Measurements from ENCODE around the gene FBXO17. TPM values are rescaled to one million over a fixed set of nuclear protein-coding genes. Genes with fewer than 3 reads are reported as not detected.
"Not testable (repeated sequence)": the region's sequence is repeated elsewhere in the genome, so short reads cannot be mapped to it uniquely, and the experiment has no call there.

Gene FBXO17
- total and polyA plus RNA-seq, 4 donors = 7.7 to 20.8 (median 15.6) TPM

DNA sequence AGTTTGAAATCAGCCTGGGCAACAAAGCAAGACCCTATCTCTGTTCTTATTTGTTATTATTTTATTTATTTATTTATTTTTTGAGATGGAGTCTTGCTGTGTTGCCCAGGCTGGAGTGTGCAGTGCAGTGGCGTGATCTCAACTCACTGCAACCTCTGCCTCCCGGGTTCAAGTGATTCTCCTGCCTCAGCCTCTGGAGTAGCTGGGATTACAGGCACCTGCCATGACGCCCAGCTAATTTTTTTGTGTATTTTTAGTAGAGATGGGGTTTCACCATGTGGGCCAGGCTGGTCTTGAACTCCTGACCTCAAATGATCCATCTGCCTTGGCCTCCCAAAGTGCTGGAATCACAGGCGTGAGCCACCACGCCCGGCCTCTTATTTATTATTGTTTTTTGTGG lies 12.2 kb upstream of the FBXO17 start:
- WGBS (ENCODE audit: insufficient coverage) = 89% methylated on average over 6 of the region's 6 CpGs
- H3K4me3 ChIP-seq (ENCODE audit: low read depth, low read length); H3K27me3 ChIP-seq (ENCODE audit: control insufficient read depth, insufficient read depth, low read length); H3K27ac ChIP-seq (ENCODE audit: low read depth, low read length); H3K4me1 ChIP-seq (ENCODE audit: control insufficient read depth, insufficient read depth, low read length); H3K9me3 ChIP-seq (ENCODE audit: control insufficient read depth, insufficient read depth, low read length); H3K36me3 ChIP-seq (ENCODE audit: control insufficient read depth, insufficient read depth, low read length); DNase-seq (ENCODE audit: low read depth in 4 of 6, low spot score in 6 of 6): not testable (repeated sequence)

DNA sequence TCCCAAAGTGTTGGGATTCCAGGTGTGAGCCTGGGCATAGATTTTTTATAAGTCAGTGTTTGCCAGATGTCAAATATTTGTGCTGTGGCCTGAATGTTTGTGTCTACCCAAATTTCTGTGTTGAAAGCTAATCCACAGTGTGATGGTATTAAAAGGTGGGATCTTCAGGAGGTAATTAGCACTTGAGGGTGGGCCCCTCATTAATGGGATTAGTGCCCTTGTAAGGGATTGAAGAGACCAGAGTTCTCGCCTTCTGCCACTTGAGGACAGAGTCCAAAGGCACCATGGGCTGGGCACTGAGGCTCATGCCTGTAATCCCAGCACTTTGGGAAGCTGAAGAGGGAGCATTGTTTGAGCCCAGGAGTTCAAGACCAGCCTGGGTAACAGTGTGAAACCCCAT lies 9.7 kb upstream of the FBXO17 start:
- Histone ChIP-seq H3K4me1 (ENCODE audit: control insufficient read depth, insufficient read depth, low read length) (peaks cover 6% of the 10 kb centered on the region), H3K27ac (ENCODE audit: low read depth, low read length) (no peak overlapping the region), H3K4me3 (ENCODE audit: low read depth, low read length) (no peak overlapping the region), H3K9me3 (ENCODE audit: control insufficient read depth, insufficient read depth, low read length) (no peaks in the 10 kb centered on the region), H3K27me3 (ENCODE audit: control insufficient read depth, insufficient read depth, low read length) (no peaks in the 10 kb centered on the region), H3K36me3 (ENCODE audit: control insufficient read depth, insufficient read depth, low read length) (no peaks in the 10 kb centered on the region)
- DNase-seq (ENCODE audit: low read depth in 4 of 6, low spot score in 6 of 6) = no peak
- WGBS (ENCODE audit: insufficient coverage) = 89% methylated on average over 1 of the region's 1 CpG

DNA sequence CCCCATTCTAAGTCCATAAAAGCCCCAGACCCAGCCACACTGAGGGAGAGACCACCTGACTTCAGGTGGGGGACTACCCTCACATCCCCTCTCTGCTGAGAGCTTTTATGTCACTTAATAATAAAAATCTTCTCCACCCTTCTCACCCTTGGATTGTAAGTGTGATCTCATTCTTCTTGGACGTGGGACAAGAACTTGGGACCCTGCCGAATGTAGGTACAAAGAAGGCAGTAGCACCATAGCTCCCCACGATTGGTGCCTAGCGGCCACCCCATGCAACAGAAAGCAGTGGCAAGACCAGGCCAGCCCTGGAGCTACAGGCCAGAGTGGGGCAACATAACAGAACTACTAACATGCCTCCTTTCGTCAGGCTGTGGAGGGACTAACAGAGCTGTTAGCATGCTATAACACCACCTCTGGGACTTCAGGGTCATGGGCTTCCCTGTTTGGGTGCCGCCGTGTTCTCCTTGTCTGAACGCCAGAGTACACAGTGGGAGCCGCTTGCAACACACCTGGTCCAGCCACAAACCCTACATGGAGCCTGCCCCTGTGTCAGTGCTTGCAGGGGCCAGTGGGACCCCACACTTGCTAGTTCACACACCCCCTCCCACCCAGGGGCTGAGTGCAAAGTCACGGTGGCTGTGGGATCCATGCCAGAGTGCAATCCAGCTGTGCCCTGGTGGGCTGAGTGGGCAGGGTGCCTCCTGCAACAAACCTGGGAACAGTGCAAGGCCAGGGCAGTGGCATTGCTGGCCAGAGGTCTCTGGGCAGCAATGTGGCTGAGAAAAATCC lies 5.2 kb upstream of the FBXO17 start:
- no peak for DNase-seq (ENCODE audit: low read depth in 4 of 6, low spot score in 6 of 6)
- H3K4me1 ChIP-seq (ENCODE audit: control insufficient read depth, insufficient read depth, low read length) = peaks cover 9% of the 10 kb centered on the region
- no peak overlapping the region for H3K4me3 ChIP-seq (ENCODE audit: low read depth, low read length)
- H3K27ac ChIP-seq (ENCODE audit: low read depth, low read length) = no peak overlapping the region
- H3K27me3 ChIP-seq (ENCODE audit: control insufficient read depth, insufficient read depth, low read length) = no peaks in the 10 kb centered on the region
- H3K9me3 ChIP-seq (ENCODE audit: control insufficient read depth, insufficient read depth, low read length) = no peaks in the 10 kb centered on the region
- no peaks in the 10 kb centered on the region for H3K36me3 ChIP-seq (ENCODE audit: control insufficient read depth, insufficient read depth, low read length)
- 91% methylated on average over 9 of the region's 10 CpGs for WGBS (ENCODE audit: insufficient coverage)

DNA sequence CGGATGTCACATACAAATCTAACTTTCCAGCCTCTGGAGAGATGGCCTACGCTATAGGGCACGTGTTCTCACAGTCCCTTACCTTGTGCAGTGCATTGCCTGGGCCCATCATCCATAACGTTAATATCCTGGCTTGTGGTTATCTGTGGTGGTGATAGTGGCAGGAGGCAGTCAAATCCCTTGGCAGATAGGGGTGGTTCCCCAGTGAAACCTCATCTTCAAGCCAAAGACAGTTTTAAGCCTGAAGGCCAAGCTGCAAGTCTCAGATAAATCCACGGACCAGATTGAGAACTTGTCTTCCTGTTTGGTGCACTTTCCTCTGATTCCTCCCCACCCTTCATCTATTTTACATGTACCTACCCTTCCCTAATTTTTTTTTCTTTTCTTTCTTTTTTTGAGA lies 4.3 kb upstream of the FBXO17 start:
- Histone ChIP-seq H3K9me3 (ENCODE audit: control insufficient read depth, insufficient read depth, low read length) (no peaks in the 10 kb centered on the region), H3K4me1 (ENCODE audit: control insufficient read depth, insufficient read depth, low read length) (peaks cover 15% of the 10 kb centered on the region), H3K36me3 (ENCODE audit: control insufficient read depth, insufficient read depth, low read length) (no peaks in the 10 kb centered on the region), H3K4me3 (ENCODE audit: low read depth, low read length) (no peak overlapping the region), H3K27me3 (ENCODE audit: control insufficient read depth, insufficient read depth, low read length) (no peaks in the 10 kb centered on the region), H3K27ac (ENCODE audit: low read depth, low read length) (no peak overlapping the region)
- no peak for DNase-seq (ENCODE audit: low read depth in 4 of 6, low spot score in 6 of 6)
- WGBS (ENCODE audit: insufficient coverage) = 100% methylated on average over 1 of the region's 5 CpGs

DNA sequence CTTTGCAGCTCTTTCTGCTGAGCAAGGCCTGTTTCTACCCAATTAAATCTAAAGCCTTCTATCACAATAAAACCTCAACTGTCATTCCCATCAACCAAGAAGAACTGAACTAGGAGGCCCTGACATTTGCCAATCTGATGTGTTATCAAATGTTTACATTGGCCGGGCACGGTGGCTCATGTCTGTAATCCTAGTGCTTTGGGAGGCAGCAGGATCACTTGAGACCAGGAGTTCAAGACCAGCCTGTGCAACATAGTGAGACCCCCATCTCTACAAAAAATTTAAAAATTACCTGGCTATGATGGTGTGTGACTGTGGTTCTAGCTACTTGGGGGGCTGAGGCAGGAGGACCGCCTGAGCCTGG lies 2.8 kb upstream of the FBXO17 start:
- no peaks in the 10 kb centered on the region for H3K9me3 ChIP-seq (ENCODE audit: control insufficient read depth, insufficient read depth, low read length)
- H3K27ac ChIP-seq (ENCODE audit: low read depth, low read length) = no peak overlapping the region
- H3K27me3 ChIP-seq (ENCODE audit: control insufficient read depth, insufficient read depth, low read length) = no peaks in the 10 kb centered on the region
- no peak for DNase-seq (ENCODE audit: low read depth in 4 of 6, low spot score in 6 of 6)
- no peak overlapping the region for H3K4me3 ChIP-seq (ENCODE audit: low read depth, low read length)
- peaks cover 15% of the 10 kb centered on the region for H3K4me1 ChIP-seq (ENCODE audit: control insufficient read depth, insufficient read depth, low read length)
- no CpG with 5 or more reads among the region's 3 CpGs for WGBS (ENCODE audit: insufficient coverage)
- no peaks in the 10 kb centered on the region for H3K36me3 ChIP-seq (ENCODE audit: control insufficient read depth, insufficient read depth, low read length)

DNA sequence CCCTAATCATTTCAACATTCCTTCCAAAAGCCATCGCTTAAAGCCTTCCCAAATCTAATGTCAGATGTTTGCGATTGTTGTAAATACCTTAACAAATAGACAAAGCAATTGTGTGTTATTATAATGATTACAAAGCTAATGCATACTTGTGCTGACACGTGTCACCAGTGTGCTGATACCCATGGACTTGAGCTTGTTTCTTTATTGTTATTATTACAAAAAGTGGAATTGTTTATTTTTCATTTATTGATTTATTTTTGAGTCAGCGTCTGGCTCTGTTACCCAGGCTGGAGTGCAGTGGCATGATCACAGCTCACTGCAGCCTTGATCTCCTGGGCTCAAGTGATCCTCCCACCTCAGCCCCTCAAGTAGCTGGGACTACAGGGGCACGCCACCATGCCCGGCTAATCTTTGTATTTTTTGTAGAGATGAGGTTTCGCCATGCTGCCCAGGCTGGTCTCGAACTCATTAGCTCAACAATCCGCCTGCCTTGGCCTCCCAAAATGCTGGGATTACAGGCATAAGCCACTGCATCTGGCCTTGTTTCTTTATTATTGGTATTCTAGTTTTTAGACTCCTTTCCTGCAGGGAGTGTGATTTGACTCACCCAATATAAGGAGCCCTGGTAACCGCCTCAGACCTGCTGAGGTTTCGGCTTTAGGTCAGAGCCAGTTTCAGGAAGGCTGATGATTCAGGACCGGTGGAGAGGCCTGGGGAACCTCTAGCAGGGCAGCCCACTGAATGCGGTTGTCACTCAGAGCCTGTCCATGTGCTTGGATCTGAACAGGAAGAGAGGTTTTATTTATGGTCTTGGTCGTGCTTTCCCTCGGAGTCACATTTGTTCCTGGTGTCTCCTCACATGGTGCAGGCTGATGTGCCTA lies 2.1 kb upstream of the FBXO17 start:
- no peak for DNase-seq (ENCODE audit: low read depth in 4 of 6, low spot score in 6 of 6)
- WGBS (ENCODE audit: insufficient coverage) = 69% methylated on average over 6 of the region's 15 CpGs
- Histone ChIP-seq H3K27ac (ENCODE audit: low read depth, low read length) (no peak overlapping the region), H3K9me3 (ENCODE audit: control insufficient read depth, insufficient read depth, low read length) (no peaks in the 10 kb centered on the region), H3K36me3 (ENCODE audit: control insufficient read depth, insufficient read depth, low read length) (no peaks in the 10 kb centered on the region), H3K27me3 (ENCODE audit: control insufficient read depth, insufficient read depth, low read length) (no peaks in the 10 kb centered on the region), H3K4me3 (ENCODE audit: low read depth, low read length) (no peak overlapping the region), H3K4me1 (ENCODE audit: control insufficient read depth, insufficient read depth, low read length) (peaks cover 15% of the 10 kb centered on the region)

DNA sequence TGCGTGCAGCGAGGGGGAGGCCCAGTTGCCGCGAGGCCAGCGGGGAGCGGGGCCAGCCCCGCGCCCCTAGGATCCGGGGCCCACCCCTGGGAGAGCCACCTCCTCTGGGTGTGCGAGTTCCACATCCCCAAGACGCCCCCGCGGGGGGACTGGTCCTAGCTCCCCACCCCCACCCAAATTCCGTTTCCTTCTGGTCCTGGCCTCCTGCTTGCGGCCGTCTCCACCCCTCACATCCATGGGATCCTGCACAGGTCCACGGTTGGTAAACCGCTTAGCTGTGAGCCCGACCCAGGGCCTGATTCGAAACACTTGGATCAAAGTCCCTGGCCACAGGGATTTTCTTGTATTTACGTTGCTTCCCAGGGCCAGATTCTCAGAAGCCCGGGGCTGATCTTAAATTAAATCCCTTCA lies 324 bp upstream of the FBXO17 start:
- DNase-seq (ENCODE audit: low read depth in 4 of 6, low spot score in 6 of 6) = peak in 1 of 6 donors; percentile 35
- peak overlapping the region; percentile 19 for H3K4me3 ChIP-seq (ENCODE audit: low read depth, low read length)
- H3K4me1 ChIP-seq (ENCODE audit: control insufficient read depth, insufficient read depth, low read length) = peaks cover 15% of the 10 kb centered on the region
- H3K27ac ChIP-seq (ENCODE audit: low read depth, low read length) = peak overlapping the region; percentile 38
- WGBS (ENCODE audit: insufficient coverage) = 4% methylated on average over 22 of the region's 22 CpGs
- no peaks in the 10 kb centered on the region for H3K9me3 ChIP-seq (ENCODE audit: control insufficient read depth, insufficient read depth, low read length)
- H3K27me3 ChIP-seq (ENCODE audit: control insufficient read depth, insufficient read depth, low read length) = no peaks in the 10 kb centered on the region
- H3K36me3 ChIP-seq (ENCODE audit: control insufficient read depth, insufficient read depth, low read length) = no peaks in the 10 kb centered on the region

DNA sequence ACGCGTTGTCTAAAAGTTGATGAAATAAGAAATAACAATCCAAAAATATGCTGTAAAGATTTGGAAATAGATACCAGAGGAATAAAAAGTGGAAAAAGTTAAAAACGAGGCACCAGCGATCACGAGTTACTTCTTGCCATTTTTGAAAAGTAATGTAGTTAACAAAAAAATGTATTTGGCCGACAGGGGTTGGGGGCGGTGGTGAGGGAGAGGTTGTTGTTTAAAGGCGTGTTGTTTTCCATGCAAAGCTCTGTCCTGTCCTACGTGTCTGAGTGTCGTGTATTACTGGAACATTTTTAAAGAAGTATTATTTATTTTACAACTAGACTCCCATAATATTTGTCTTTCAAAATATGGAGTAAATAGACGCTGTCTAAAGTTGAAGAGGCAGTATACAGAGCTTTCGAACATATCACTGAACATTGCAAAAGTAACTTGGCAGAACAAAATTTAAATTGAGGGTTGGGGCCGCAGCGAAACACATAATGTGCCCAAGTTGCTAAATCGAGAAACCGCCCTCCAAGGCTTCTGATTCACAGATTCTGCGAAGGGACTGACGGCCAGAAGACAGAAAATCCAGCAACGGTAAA lies 823 bp downstream of the FBXO17 start:
- H3K27ac ChIP-seq (ENCODE audit: low read depth, low read length) = peak overlapping the region; percentile 59
- DNase-seq (ENCODE audit: low read depth in 4 of 6, low spot score in 6 of 6) = no peak
- H3K4me3 ChIP-seq (ENCODE audit: low read depth, low read length) = peak overlapping the region; percentile 56
- WGBS (ENCODE audit: insufficient coverage) = 28% methylated on average over 9 of the region's 19 CpGs
- no peaks in the 10 kb centered on the region for H3K27me3 ChIP-seq (ENCODE audit: control insufficient read depth, insufficient read depth, low read length)
- no peaks in the 10 kb centered on the region for H3K36me3 ChIP-seq (ENCODE audit: control insufficient read depth, insufficient read depth, low read length)
- H3K9me3 ChIP-seq (ENCODE audit: control insufficient read depth, insufficient read depth, low read length) = no peaks in the 10 kb centered on the region
- peaks cover 15% of the 10 kb centered on the region for H3K4me1 ChIP-seq (ENCODE audit: control insufficient read depth, insufficient read depth, low read length)

DNA sequence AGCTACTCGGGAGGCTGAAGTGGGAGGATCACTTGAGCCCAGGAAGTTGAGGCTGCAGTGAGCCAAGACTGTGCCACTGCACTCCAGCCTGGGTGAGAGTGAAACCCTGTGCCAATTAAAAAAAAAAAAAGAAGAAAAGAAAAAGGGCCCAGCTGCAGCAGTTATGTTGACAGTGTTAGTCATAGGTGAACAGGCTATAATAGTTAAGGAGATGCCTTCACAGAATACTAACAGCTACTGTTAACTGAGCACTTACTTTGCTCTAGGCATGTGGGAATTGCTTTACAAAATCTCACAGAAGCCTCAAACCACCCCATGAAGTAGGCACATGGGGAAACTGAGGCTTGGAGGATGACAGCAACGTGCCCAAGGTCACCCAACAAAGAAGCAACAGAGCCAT lies 3.9 kb downstream of the FBXO17 start:
- no peak overlapping the region for H3K27ac ChIP-seq (ENCODE audit: low read depth, low read length)
- no peak overlapping the region for H3K4me3 ChIP-seq (ENCODE audit: low read depth, low read length)
- no peaks in the 10 kb centered on the region for H3K9me3 ChIP-seq (ENCODE audit: control insufficient read depth, insufficient read depth, low read length)
- WGBS (ENCODE audit: insufficient coverage) = 86% methylated on average over 1 of the region's 2 CpGs
- H3K4me1 ChIP-seq (ENCODE audit: control insufficient read depth, insufficient read depth, low read length) = peaks cover 15% of the 10 kb centered on the region
- no peaks in the 10 kb centered on the region for H3K27me3 ChIP-seq (ENCODE audit: control insufficient read depth, insufficient read depth, low read length)
- H3K36me3 ChIP-seq (ENCODE audit: control insufficient read depth, insufficient read depth, low read length) = no peaks in the 10 kb centered on the region
- DNase-seq (ENCODE audit: low read depth in 4 of 6, low spot score in 6 of 6) = no peak
